GM21529 (cell line): ENCODE measurements around the gene SSBP1.
"Not testable (repeated sequence)": the region's sequence is repeated elsewhere in the genome, so short reads cannot be mapped to it uniquely, and the experiment has no call there.

Source experiments
- ATAC-seq: cut with Tn5 transposase; IDR thresholded peaks from one replicate; pipeline ENCODE4 v1.9.1; 2021; ENCODE audit not compliant: unreplicated experiment

Gene SSBP1

DNA sequence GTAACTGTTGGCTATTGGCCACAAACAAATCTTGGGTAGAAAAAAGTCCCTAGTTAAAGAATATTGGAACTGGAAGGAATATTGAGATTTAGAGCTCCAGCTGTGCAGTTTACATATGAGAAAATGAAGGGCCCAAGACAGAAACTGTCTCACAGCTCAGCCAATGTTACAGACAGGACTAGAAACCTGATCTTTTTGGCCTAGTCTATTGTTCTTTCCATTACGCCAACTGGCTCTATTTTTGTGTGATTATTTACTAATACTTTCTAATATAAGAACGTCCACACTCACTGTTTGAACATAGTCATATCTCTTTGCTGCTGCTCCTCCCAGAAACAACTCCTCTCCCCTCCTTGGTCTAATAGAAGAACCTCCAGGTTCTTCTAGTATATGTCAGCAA, 28.8 kb upstream of the SSBP1 start:
- no peak for ATAC-seq

DNA sequence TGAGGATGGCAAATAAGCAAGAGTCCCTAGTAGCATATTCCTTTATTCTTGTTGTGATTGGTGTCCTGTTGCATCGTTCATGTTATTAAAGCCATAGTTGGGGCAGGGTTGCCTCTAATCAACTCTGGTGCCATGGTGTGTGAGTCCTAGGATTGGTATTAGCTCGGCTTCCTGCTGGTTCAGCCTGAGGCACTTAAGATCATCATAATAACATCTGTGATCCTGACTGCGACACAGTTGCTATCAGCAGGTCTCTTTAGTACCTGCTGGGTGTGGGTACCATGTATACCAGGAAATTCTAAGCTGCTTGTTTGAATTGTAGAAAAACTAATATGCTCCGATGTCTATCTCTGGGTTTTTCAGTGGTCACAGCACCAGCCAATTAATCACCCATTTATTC, 28.4 kb upstream of the SSBP1 start:
- no peak for ATAC-seq

DNA sequence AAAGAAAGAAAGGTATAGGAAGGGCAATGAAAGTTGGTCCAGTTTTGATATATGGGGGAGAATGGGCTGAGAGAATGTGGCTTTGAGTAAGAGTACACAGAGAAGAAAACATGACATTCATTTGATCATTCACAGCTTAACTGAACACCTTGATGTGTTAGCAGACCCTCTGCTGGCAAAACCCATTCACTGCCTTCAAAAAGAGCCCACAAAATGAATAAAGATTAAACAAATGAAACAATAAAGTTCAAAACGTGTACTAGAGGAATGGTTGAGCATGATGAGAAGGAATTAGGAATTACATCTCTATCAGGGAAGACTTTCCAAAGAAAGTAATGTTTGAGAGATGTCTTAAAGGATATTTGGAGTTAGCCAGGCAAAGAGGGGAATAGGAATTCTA, 27.9 kb upstream of the SSBP1 start:
- no peak for ATAC-seq

DNA sequence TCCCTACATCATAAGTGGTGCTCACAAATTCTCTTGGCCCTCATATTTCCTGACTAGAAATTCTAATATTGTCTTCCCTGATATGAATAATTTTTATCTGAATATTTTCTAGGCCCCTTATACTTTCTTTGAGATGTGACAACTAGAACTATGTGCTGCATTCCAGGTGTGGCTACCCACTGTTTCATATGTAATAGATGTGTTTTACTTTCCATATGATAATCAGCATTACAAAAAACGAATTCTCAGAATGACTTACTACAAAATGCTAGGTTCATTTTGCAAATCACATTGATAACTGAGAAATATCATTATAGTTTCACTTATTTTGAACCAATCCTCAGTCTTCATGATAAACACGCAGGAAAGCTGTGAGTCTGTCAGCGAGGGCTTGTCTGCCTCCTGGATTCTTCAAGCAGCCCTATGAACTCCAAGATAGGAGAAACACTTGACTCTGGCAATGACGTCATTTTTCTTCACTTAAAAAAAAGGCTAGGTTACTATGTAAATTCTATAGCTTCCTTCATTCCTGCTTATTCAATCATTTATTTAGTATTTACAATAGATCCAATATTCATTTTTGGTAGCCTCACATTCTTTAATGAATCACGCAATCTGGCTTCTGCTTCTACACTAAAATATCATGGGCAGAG, 25.4 kb upstream of the SSBP1 start:
- ATAC-seq = no peak

DNA sequence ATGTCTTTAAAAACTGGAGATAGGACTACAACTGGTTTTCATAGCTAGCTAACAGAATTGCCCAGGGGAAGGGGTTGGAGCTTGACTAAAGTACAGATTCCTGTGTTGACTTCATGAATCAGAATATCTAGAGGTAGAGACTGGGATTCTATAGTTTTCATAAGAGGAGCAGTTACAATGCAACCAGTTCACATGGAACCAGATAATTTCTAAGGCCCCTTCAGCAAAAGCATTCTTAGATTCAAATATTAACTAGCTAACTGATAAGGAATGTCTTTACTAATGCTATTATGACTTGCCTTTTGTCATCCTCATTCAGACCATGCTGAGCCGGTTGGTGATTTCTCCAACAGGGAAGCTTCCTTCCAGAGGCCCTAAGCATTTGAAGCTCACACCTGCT, 24.3 kb upstream of the SSBP1 start:
- no peak for ATAC-seq

DNA sequence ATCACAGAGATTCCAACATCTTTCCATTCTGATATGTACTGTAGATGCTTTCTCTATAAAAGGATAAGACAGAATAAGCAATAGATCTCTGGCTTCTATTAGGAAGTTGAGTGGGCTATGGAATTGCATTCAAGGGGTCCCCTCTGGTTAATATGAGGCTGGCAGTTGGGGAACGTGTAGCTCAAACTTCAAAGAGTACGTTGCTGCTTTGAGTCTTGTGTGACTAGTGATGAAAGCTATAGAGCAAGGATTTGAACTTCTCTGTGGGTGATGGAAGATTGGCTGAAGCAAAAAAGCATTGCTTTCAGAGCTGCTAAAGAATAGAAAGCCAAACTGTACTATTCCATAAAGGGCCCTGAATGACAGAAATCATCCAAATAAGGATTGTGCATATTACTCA, 23.6 kb upstream of the SSBP1 start:
- ATAC-seq = no peak

DNA sequence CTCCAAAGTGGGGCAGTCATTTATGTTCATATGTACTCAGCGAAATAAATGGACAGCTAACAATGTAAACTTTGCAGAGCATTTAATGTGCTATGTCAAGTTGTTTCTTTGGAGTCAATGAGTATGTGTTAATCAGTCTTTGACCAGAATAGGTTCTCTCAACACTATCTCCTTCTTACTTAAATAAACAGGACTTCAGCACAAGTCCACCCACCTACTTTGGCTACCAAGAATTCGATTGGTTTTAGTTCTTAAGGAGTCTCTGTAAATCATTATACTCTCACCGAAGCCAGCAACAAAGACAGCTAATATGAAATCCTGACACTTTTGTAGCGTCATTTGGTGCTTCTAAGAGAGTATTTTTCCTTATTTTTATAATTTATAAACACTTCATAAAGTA, 23.1 kb upstream of the SSBP1 start:
- ATAC-seq = no peak

DNA sequence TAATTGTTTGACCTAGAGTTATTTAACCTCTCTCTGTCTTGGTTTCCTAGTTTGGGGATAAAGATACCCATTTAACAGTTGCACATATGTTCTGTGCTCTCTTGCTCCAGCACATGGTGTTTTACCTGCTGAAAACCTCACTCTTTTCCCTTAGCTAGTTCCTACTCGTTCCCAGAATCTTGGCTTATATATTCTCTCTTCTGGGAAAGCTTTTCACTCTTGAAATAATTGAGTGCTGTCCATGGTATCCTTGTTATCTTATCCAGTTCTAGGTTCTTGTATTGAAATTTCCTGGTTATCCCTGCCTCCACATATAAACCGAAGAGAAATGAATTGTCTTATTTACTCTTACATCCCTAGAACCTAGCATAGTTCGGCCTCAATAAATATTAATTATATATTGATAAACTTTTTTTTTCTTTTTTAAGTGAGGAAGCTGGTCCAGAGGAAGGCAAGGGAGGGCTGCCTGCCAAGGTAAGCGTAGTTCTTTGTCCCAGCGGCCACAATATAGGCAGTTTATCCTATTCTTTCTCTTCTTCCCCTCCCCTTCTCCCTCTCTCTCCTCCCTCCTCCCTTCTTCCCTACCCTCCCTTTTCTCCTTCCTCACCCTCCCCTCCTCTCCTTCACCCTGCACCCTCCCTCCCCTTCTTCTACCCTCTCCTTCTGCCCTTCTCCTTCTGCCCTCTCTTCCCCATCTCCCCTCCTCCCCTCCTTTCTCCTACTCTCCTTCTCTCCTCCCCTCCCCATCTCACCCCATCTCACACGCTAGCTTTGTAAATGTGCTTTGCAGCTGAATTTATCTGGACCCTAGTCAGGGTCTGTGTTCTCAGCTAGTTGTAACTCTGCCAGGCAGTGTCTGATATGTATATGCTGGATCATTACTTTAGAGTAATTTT, 22.1 kb upstream of the SSBP1 start:
- no peak for ATAC-seq

DNA sequence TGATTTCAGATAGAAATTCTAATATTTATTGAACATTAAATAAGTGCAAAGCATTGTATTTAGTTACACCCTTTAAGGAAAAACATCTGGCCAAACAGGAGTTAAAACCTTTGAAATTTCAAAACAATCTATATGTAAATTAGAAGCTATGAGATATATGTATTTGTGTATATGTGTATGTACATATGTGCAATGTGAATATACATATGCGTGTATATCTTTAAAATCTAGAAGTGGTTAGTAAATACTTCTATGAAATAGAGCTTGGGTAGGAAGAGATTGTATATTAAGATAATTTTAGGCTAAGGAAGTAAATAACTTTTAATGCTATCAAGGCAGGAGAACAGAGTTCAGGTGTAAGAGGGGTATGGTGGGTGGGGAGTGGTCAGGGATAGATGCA, 20.7 kb upstream of the SSBP1 start:
- no peak for ATAC-seq

DNA sequence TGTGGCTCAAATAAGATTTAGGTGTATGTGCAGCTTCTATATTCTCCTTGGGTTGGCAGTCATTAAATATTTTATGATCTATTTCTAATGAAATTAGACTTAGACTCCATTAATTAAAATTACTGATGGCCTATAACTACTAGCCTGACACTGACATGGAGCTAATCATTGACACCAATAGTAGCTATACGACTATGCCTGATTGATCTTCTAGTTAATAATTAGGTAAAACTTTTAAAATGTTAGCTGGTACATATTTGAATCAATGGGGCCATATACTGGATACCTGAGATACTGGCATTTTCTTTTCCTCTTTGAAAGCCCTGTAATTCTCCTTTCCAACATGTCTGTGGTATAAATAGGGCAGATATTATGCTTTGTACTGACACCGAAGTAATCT, 15.6 kb upstream of the SSBP1 start:
- no peak for ATAC-seq

DNA sequence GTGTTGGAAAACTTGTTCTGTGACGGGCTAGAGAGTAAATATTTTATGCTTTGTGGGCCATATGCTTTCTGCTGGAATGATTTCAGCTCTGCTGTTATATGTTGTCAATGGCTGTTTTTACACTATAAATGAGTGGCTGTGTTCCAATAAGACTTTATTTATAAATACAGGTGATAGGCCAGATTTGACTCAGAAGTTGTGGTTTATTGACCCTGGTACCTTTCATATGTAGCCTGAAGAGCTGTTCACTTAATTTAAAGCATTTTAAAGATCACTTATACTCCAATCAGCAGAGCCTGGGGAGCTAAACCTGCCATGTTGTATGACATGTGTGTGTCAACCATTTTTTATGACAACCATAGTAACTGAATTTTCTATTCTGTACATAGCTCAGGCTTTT, 9.1 kb upstream of the SSBP1 start:
- ATAC-seq = no peak

DNA sequence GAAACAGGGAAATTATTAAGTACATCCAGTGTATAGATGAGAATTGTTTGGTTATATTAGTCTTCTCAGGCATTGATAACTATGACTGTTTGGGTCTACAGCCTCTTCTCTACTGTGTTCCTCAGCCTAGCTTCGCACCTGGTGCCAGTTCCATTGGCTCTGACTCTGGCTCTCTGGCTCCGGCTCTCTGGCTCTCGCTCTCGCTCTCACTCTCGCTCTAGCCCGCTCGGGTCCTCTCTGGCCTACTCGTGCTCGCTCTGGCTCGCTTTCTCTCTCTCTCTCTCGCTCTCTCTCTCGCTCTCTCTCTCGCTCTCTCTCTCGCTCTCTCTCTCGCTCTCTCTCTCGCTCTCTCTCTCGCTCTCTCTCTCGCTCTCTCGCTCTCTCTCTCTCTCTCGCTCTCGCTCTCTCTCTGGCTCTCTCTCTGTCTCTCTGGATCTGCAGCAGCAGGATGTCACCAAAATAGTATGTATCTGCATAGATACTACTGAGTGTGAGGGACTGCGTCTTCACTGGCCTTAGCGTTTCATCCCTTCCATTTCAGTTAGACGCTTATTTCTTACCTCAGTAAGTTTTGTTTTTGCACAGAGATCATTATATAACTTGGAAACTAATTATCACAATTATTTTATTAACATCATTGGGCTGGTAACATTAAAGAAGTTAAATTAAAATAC, 6.5 kb upstream of the SSBP1 start:
- no peak for ATAC-seq

DNA sequence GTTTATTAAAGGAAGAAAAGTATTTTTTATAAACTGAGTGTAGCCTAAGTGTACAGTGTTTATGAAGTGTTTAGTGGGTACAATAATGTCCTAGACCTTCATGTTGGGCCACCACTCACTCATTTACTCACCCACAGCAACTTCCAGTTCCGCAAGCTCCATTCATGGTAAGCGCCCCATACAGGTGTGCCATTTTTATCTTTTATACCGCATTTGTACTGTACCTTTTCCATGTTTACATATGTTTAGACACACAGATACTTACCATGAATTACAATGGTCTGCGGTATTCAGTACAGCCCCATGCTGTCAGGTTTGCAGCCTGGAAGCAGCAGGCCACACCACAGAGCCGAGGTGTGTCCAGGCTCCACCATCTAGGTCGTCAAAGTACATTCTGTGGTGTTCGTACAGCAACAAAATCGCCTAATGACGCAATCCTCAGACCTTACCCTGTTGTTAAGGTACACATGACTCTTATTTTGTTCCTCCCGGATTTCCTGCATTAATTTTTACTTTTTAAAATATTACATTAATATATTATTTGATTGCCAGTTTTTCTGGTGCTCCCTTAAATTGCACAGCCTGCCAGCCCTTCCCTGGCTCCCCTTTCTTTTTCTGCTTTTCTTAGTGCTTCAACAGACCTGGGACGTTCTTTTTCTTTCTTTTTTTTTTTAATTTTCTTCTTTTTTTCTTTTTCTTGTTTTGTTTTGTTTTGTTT, 881 bp upstream of the SSBP1 start:
- no peak for ATAC-seq

DNA sequence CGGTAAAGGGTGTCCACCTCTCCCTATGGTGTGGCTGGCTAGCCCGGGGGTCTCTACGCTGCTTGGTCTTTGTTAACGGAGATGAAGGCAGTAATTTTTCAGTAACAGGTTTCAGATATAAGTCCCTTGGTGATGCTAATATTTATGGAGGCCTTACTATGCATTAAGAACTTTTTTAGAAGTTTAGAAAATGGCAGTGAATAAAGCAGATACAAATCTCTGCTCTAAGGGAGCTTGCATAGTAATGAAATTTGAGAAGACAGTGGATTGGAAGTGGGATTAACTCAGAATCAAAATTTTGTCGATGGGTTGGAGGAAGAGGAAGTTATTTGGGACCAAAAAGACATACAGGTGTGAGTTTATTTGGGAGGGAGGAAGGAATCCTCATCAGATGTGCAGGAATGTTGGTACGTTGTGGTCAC, 445 bp downstream of the SSBP1 start:
- peak; percentile 43 for ATAC-seq

DNA sequence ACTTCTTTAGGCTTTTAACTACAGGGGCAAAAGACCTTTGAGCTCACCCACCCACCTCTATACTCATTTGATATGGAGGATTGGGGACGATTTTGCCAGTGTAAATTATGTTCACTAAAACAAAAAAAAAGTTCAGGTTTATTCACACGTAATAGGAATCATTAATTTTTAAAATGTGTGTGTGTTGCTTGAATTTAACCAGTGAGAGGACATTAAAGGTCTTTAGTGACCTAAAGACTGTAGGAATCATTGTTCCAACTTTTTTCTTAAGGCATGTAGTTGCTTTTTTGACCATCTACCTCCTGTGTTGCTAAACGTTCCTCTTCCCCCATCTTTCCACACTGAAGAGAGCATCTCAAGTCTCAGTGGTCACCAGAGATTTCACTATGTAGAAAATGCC, 1.1 kb downstream of the SSBP1 start:
- ATAC-seq = no peak

DNA sequence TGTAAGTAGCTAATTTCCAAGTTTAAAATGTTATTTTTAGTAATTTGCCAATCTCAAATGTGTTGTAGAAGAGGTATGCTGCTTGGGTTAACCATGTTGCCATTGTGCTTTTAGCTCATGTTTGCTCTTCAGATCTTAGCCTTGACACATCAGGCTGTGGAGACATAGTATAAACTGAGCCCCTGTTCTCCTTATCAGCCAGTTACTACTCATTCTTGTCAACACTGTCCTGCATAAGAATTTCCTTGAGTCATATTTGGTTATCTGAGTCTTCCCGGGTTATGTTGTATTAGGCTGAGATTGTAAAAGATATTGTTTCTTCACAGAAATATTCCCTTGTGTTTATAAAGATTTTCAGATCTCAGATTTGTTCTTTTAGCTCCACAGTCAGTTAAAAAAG, 4.1 kb downstream of the SSBP1 start:
- no peak for ATAC-seq

DNA sequence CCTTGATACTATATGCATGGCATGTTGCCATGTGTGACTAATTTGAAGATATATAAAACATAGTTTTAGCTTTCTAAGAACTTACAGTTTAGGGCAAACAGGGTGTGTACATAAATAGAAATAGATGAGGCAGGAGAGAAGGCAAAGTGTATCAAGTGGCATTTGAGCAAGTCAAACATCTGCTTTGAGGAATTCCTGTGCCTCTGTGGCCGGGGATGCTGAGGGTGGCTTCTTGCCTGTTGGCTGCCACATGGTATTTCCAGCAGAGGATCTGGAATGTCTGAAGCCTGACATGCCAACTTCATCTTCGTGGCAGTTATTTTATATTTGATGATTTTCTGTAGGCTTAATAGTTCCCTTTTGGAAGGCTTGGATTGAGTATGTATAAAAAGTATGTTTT, 6.0 kb downstream of the SSBP1 start:
- no peak for ATAC-seq

DNA sequence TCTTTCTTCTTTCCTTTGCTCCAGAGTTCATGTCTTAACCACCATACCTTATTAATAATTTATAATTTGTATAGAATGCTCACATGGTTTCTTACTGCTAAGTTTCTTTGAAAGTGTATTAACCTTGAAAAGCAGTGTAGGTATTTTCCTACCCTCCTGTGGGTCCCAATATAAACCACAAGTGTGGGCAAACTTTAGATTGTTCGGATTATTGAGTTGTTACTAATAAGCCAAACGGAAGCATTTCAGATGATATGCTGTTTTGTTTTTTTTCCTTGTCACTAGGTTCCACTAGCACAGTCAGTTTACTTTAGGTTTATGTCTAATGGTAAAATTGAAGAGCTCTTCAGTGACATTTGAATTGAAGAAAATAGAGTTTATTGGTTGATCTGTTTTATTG, 10.2 kb downstream of the SSBP1 start:
- no peak for ATAC-seq

DNA sequence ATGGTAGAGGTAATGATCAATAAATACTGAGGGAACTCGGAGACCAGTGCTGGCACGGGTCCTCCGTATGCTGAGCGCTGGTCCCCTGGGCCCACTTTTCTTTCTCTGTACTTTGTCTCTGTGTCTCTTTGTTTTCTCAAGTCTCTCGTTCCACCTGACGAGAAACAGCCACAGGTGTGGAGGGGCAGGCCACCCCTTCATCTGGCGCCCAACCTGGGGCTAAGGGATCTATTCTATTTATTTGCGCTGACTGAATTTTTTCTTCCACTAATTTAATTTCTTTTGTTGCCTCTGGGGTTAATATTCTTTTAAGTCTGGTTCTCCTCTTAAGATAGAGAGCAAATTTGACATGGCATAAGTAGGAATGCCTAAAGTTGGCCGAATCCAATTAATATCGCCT, 13.7 kb downstream of the SSBP1 start:
- not testable (repeated sequence) for ATAC-seq

DNA sequence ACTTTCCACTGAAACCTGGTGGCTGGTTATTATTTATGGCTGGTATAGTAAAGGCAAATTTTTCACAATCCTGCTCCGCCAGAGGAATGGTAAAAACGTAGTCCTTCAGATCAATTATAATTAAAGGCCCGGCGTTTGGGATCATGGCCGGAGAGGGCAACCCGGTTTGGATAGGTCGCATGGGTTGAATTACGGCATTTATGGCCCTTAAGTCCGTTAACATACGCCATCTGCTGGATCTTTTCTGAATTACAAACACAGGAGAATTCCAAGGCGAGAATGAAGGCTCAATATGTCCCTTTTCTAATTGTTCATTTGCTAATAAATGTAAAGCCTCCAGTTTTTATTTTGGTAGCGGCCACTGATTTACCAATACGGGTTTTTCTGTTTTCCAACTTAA, 14.5 kb downstream of the SSBP1 start:
- ATAC-seq = no peak

DNA sequence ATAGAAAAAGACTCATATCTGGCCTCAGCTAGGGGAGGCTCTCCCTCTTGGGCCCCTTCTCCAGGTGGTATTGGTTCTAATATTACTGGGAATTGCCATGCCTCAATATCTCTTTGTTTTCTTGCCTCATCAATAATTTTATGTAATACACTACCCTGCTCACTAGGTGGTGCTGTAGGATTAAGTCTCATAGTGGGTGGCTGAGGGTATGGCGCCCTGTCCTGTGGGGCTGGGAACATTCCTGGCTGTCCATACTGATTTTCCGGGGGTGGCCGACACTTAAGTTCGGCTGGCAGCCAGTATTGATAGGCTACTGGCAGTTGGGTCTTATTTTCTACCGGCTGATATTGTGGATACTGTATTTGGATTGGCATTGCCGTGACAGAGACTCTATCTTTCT, 16.8 kb downstream of the SSBP1 start:
- no peak for ATAC-seq
